ENCODE measurements around the gene TMEM198. TPM values are rescaled to one million over a fixed set of nuclear protein-coding genes. Genes with fewer than 3 reads are reported as not detected.
A peak's percentile ranks its signal among the peaks of the same experiment; 100 is the strongest.

TMEM198 gene
- total and polyA plus RNA-seq, 9 of the 15 experiments (the other 6 are each of a cell fraction or from before 2014, with no cell fraction given), result 0.03 to 3.8 (median 1.0) TPM

- TF ChIP-seq RCOR1 (IDR thresholded peaks at IDR 0.05; ENCODE audit: borderline replicate concordance in 1 of 2, low read depth in 2 of 2, low read length in 2 of 2) (peak in 1 of 2 experiments; percentile 62; a peak in 1 of 4 replicates), CBX8 (IDR thresholded peaks at IDR 0.05; ENCODE audit: borderline replicate concordance, extremely low read depth, low read depth, low read length, poor library complexity, severe bottlenecking) (no peak), MLLT1 (IDR thresholded peaks at IDR 0.05) (peak in 1 of 2 experiments; percentile 91; a peak in 2 of 4 replicates), ZSCAN32 (CRISPR knock-in tag; IDR thresholded peaks at IDR 0.05) (no peak), GABPA (tag; conservative IDR thresholded peaks at IDR 0.05; ENCODE audit: low read depth) (peak; percentile 92), FOXM1 (IDR thresholded peaks at IDR 0.05; ENCODE audit: low read depth) (peak; percentile 44; the same call in 1 of the 2 replicates), FOXM1 (CRISPR knock-in tag; IDR thresholded peaks at IDR 0.05; ENCODE audit: low read depth) (0 out of 2 replicates have a peak, but pooled peaks have one; percentile 73), ADNP (tag; IDR thresholded peaks at IDR 0.05) (no peak), ARID4B (CRISPR knock-in tag; IDR thresholded peaks at IDR 0.05) (peak; percentile 36), LEF1 (IDR thresholded peaks at IDR 0.05) (no peak), ATF2 (CRISPR knock-in tag; IDR thresholded peaks at IDR 0.05) (peak; percentile 63; the same call in 1 of the 2 replicates), PRDM10 (IDR thresholded peaks at IDR 0.05; ENCODE audit: partially characterized antibody) (peak; percentile 97), ZNF699 (CRISPR knock-in tag; IDR thresholded peaks at IDR 0.05; ENCODE audit: insufficient replicate concordance) (no peak), SLC30A9 (CRISPR knock-in tag; IDR thresholded peaks at IDR 0.05) (no peak)
These were observed at the start of gene TMEM198, which contains the start of gene CHPF (continued) for GRCh38 chr2:219543596-219544358.

All from K562 (cell line).